HAP-1 (cell line): ENCODE measurements around the gene CFAP65.
A peak's percentile ranks its signal among the peaks of the same experiment; 100 is the strongest.

Experiments
- DNase-seq, 2 experiments: peaks; one replicate each; pipeline ENCODE4 v3.0.0-alpha.2; 2016 to 2020; ENCODE audit warnings: low spot score in 2 of 2
- H3K27me3 ChIP-seq: fragments of 250-450 bp; sonication (Bioruptor Pico); 2 replicates; pipeline ENCODE4 v1.5.1; 2020; ENCODE audit warnings: low read depth, mild to moderate bottlenecking, moderate library complexity
- H3K36me3 ChIP-seq: fragments of 250-450 bp; sonication (Bioruptor Pico); replicated peaks from 2 replicates; pipeline ENCODE4 v1.5.1; 2020; ENCODE audit warnings: mild to moderate bottlenecking
- H3K4me1 ChIP-seq: fragments of 250-450 bp; sonication (Bioruptor Pico); 2 replicates; pipeline ENCODE4 v1.5.1; 2020; ENCODE audit warnings: mild to moderate bottlenecking
- H3K4me3 ChIP-seq: fragments of 250-450 bp; sonication (Bioruptor Pico); 2 replicates; pipeline ENCODE4 v1.5.1; 2020; ENCODE audit warnings: mild to moderate bottlenecking, moderate library complexity
- H3K9me3 ChIP-seq: fragments of 250-450 bp; sonication (Bioruptor Pico); 2 replicates; pipeline ENCODE4 v1.5.1; 2020; ENCODE audit warnings: mild to moderate bottlenecking, moderate library complexity
- in situ Hi-C: fragments of 300-500 bp; cut with MboI; formaldehyde crosslinking; loops from 3 replicates; pipeline ENCODE4 v1.14.3; 2020; ENCODE audit warnings: low sequenced_read_pairs, inconsistent platforms, mixed read lengths

Gene CFAP65

GRCh38 chr2:218961651-218962570 lies 79.4 kb downstream of the CFAP65 start:
- Histone ChIP-seq H3K9me3 (no peaks in the 10 kb centered on the region), H3K27me3 (peaks cover 14% of the 10 kb centered on the region), H3K4me3 (no peak overlapping the region), H3K36me3 (no peaks in the 10 kb centered on the region), H3K4me1 (peaks cover 9% of the 10 kb centered on the region)
- DNase-seq: peak in 1 of 2 experiments; percentile 65
- in situ Hi-C loops: no loop called here

- Histone ChIP-seq H3K4me1 (peaks cover 9% of the 10 kb centered on the region), H3K27me3 (peaks cover 14% of the 10 kb centered on the region), H3K9me3 (no peaks in the 10 kb centered on the region), H3K36me3 (no peaks in the 10 kb centered on the region), H3K4me3 (no peak overlapping the region)
- in situ Hi-C loops: no loop called here
- no peak for DNase-seq
These were observed 80.1 kb downstream of the CFAP65 start for GRCh38 chr2:218961229-218961628.

GRCh38 chr2:218960309-218961165 lies 80.8 kb downstream of the CFAP65 start:
- Histone ChIP-seq H3K36me3 (no peaks in the 10 kb centered on the region), H3K9me3 (no peaks in the 10 kb centered on the region), H3K27me3 (peaks cover 14% of the 10 kb centered on the region), H3K4me1 (peaks cover 9% of the 10 kb centered on the region), H3K4me3 (no peak overlapping the region)
- no peak for DNase-seq
- in situ Hi-C loops: no loop called here

- Histone ChIP-seq H3K9me3 (no peaks in the 10 kb centered on the region), H3K4me1 (peaks cover 9% of the 10 kb centered on the region), H3K27me3 (peaks cover 14% of the 10 kb centered on the region), H3K4me3 (peak overlapping the region; percentile 38), H3K36me3 (no peaks in the 10 kb centered on the region)
- in situ Hi-C loops: no loop called here
- no peak for DNase-seq
These were observed 81.5 kb downstream of the CFAP65 start for GRCh38 chr2:218959761-218960308.

- in situ Hi-C loops: no loop called here
- H3K4me1 ChIP-seq: peaks cover 9% of the 10 kb centered on the region
- no peaks in the 10 kb centered on the region for H3K36me3 ChIP-seq
- H3K9me3 ChIP-seq: no peaks in the 10 kb centered on the region
- peak; percentile 86 to 96 for DNase-seq
- peak within 1 kb of the TSS; percentile 38 for H3K4me3 ChIP-seq
- peaks cover 14% of the 10 kb centered on the region for H3K27me3 ChIP-seq
These were observed 82.1 kb downstream of the CFAP65 start, which contains the start of gene CDK5R2 for GRCh38 chr2:218959141-218959731. CDK5R2 (plus strand) TSS chr2:218959666; CDS start chr2:218959821, 155 bp downstream.

GRCh38 chr2:218958276-218958675 lies 83.0 kb downstream of the CFAP65 start:
- Histone ChIP-seq H3K4me1 (peaks cover 3% of the 10 kb centered on the region; the same call in 1 of the 2 replicates), H3K9me3 (no peaks in the 10 kb centered on the region), H3K36me3 (no peaks in the 10 kb centered on the region), H3K4me3 (no peak overlapping the region), H3K27me3 (peaks cover 14% of the 10 kb centered on the region)
- no peak for DNase-seq
- in situ Hi-C loops: no loop called here

- Histone ChIP-seq H3K4me3 (no peak overlapping the region), H3K4me1 (peaks cover 3% of the 10 kb centered on the region; the same call in 1 of the 2 replicates), H3K36me3 (no peaks in the 10 kb centered on the region), H3K9me3 (no peaks in the 10 kb centered on the region), H3K27me3 (peaks cover 14% of the 10 kb centered on the region)
- no peak for DNase-seq
- in situ Hi-C loops: no loop called here
These were observed 83.6 kb downstream of the CFAP65 start for GRCh38 chr2:218957671-218958070.

- in situ Hi-C loops: no loop called here
- Histone ChIP-seq H3K9me3 (no peaks in the 10 kb centered on the region), H3K27me3 (peaks cover 11% of the 10 kb centered on the region), H3K36me3 (no peaks in the 10 kb centered on the region), H3K4me1 (no peaks in the 10 kb centered on the region), H3K4me3 (no peak overlapping the region)
- no peak for DNase-seq
These were observed 85.3 kb downstream of the CFAP65 start for GRCh38 chr2:218956039-218956438.

GRCh38 chr2:218954541-218955300 lies 86.6 kb downstream of the CFAP65 start:
- Histone ChIP-seq H3K27me3 (peaks cover 4% of the 10 kb centered on the region), H3K36me3 (no peaks in the 10 kb centered on the region), H3K9me3 (no peaks in the 10 kb centered on the region), H3K4me3 (no peak overlapping the region), H3K4me1 (no peaks in the 10 kb centered on the region)
- no peak for DNase-seq
- in situ Hi-C loops: no loop called here

- in situ Hi-C loops: no loop called here
- no peaks in the 10 kb centered on the region for H3K9me3 ChIP-seq
- H3K4me3 ChIP-seq: no peak overlapping the region
- H3K27me3 ChIP-seq: peaks cover 5% of the 10 kb centered on the region; the same call in 1 of the 2 replicates
- H3K4me1 ChIP-seq: no peaks in the 10 kb centered on the region
- H3K36me3 ChIP-seq: no peaks in the 10 kb centered on the region
- no peak for DNase-seq
These were observed 87.9 kb downstream of the CFAP65 start for GRCh38 chr2:218953366-218953954.
